Stimulated activated CD4-positive, alpha-beta T cell treated with anti-CD3 and anti-CD28 coated beads, Interleukin-12 subunit alpha, Interleukin-12 subunit beta, amount 100 ng/mL, for 48 hours (primary cell): ENCODE data around the gene GAK.

Experiments used
- DNase-seq, 3 donors: peaks; one replicate each; pipeline ENCODE4 v3.0.0-alpha.2; 2020; ENCODE audit warnings: low read depth in 2 of 3, low spot score in 1 of 3

Gene GAK

GRCh38 chr4:907691-908425 lies 24.3 kb downstream of the GAK start:
- no peak for DNase-seq

DNA sequence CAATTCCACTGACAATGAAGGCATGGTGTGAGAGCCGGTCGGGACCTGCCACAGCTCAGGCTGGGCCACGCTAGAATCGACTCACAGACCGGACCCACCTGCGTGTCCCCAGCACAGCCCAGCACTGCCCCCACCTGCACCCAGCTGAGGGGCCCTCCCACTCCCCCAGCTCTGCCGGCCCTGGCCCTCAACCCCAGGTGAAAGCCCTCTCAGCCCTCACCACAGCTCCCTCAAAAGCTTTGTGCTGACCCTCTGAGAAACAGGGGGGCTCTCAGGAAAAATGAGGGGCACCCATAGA lies 25.1 kb downstream of the GAK start:
- no peak for DNase-seq

DNA sequence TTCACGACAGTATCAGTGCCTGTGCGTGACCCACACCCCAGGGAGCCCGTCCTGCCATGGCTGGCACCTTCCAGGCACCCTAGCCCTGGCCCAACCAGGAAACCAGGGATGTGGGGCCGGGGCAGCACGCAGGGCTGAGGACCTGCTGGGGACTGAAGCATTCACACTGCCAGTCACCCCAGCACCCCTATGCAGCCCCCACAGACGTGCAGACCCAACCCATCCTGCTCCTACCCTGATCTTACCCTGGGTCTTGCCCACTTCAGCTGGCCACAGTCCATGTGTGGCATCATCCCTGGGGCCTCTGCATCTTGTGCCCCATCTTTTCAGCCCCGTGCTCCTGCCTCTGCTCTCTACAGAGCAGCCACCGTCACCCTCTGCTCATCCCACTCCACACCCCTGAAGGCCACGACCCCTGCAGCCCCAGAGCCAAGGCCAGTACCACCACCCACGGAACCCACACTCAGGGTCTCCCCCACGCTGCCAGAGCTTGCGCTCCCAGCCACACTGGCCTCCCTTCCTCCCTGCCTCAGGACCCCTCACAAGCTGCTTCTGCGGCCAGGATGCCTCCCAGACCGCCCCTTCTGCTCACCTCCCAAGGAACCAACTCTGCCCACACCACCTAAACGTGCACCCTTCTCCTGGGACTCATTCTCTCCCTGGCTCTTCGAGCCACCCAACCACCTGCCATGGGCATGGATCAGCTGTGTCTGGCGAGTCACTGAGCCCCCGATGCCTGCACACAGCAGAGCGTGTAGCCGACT lies 25.6 kb downstream of the GAK start:
- no peak for DNase-seq

DNA sequence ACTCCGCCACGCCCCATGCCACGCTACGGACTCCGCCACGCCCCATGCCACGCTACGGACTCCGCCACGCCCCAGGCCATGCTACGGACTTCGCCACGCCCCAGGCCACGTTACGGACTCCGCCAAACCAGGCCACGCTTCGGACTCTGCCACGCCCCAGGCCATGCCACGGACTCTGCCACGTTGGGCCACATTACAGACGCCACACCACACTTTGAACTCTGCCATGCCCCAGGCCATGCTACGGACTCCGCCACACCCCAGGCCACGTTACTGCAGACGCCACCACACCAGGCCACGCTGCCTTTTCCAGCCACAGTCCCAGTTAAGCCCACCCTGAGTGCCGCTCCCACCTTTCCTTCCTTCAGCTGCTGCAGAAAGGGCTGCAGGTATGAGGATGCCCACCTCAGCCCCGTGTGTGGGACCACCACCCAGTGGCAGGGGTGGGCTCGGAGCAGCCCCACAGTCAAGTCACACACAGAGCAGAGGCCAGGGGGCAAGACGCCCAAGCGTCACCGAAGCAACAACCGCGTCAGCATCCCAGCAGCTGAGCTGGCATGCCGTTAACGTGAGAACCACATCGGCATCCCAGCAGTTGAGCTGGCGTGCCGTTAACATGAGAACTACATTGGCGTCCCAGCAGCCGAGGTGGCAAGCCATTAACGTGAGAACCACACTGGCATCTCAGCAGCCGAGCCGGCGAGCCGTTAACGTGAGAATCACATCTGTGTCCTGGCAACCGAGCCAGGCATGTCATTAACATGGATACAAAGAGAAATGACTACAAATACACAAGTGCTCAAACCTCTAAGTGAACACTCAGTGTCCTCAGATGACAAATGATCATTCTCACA lies 26.4 kb downstream of the GAK start:
- no peak for DNase-seq

- no peak for DNase-seq
These were observed 28.8 kb downstream of the GAK start for GRCh38 chr4:903066-904046.

DNA sequence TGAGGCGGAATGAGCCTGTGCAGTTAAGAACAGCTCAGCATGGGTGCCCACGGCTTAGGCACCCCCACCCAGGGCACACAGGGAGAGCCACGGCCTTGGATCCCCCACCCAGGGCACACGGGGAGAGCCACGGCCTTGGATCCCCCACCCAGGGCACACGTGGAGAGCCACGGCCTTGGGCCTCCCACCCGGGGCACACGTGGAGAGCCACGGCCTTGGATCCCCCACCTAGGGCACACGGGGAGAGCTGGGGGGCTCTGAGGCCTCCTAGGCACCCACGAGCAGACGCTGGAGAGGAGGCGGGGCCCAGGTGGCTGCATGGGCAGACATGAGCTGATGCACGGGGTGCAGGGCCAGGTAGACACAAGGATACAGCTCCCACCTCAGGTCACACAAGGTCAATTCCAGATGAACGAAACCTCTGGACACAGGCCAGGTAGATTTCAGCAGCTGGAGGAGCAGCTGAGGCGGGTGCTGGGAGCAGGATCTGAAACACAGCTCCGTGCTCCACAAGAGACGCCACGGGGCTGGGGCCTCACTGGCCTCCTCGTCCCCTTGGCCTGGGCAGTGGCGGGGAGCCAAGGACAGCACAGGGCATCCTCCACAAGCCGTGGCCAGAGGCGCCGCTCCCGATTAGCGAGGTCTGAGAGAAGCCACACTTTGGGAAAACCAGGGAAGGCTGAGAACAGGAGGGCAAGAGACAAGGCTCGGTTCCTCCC lies 30.8 kb downstream of the GAK start:
- DNase-seq, result no peak

DNA sequence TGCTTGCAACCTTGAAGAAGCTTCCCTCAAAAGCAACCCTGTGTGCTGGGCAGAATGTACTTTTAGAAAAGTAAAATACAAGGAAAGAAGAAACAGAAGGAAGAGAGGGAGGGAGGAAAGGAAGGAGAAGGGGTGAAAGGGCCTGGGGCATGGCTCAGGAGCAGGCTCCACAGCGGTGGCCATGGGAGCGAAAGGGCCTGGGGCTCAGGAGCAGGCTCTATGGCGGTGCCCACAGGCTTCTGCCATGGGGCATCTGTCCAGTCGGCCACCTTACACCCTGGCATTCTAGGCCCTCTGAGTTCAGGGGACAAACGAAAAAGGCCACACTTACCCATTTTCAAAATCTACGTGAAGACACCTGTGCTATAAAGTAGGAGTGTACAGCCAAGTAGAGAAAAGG lies 31.4 kb downstream of the GAK start:
- DNase-seq, result no peak

- no peak for DNase-seq
These were observed 32.0 kb downstream of the GAK start for GRCh38 chr4:900073-900472.

DNA sequence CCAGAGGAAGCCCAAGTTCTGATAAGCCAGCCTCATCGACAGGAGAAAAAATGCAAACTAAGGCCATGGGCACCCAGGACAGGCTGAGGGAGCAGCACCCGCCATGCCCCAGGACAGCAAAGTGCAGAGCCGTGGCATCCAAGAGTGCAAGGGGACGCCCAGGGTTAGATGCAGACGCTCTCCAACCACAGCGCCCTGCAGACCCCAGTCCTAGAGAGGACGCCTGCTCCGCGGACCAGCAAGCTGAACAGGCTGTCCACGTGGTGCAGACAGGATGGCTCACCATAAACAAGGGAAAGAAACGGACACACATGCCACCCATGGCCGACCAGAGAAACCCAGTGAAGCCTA lies 32.6 kb downstream of the GAK start:
- DNase-seq, result no peak

GRCh38 chr4:898869-899555 lies 33.1 kb downstream of the GAK start:
- no peak for DNase-seq

DNA sequence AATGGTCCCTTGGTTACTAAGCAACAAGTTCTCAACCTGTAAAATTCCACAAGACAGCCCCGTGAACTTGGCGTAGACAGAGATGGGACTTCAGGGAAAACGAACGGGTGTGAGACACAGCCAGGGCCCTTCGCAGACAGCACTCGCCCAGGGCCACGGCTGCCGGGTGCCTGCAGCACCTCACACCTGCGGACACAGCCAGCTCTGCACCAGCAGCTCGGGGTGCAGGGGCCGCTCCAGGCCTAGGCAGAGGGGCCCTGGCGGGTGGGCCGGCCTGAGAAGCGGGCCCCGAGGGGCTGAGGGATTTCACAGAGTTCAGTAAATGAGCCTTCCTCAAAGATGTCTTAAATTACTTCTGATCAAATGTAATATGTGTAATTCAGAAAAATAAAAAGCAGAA lies 34.0 kb downstream of the GAK start:
- no peak for DNase-seq

GRCh38 chr4:896630-897029 lies 35.5 kb downstream of the GAK start:
- DNase-seq, result no peak

DNA sequence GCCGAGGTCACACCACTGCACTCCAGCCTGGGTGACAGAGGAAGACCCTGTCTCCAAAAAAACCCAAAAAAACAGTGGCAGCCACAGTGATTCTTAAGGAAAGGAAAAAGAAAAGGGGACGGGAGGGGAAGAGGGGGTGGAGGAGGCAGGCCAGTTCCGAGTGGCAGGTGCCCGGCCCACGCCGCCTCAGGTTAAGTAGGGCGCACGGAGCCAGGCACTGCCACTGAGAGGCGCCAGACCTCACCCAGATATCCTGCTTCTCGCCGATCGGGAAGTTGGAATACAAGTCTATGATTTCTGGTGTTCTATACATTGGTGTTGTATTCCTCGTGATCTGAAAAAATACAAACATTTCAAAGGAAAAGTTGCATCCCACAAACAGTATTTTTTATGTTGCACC lies 35.9 kb downstream of the GAK start:
- DNase-seq, result no peak

GRCh38 chr4:895596-895995 lies 36.5 kb downstream of the GAK start:
- no peak for DNase-seq

DNA sequence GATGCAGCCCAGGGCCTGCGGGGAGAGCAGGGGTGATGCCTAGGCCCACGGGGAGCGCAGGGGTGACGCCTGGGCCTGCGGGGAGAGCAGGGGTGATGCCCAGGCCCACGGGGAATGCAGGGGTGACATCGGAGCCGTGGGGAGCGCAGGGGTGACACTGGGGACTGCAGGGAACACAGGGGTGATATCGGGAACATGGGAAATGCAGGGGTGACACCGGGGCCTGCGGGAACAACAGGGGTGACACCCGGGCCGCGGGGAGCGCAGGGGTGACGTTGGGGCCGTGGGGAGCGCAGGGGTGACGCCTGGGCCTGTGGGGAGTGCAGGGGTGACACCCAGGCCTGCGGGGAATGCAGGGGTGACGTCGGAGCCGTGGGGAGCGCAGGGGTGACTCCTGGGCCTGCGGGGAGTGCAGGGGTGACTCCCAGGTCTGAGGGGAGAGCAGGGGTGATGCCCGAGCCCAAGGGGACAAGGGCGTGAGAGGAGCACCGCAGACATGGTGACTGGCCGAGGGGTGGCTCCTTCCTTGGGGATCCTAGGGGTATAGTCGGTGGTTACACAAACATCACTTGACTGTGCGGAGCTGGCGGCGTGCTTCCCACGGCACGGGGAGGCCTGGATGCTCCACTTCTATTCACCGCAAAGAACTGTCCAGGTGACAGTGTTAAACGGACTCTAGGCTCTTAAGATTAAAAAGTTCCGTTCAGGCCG lies 38.0 kb downstream of the GAK start:
- DNase-seq, result no peak

DNA sequence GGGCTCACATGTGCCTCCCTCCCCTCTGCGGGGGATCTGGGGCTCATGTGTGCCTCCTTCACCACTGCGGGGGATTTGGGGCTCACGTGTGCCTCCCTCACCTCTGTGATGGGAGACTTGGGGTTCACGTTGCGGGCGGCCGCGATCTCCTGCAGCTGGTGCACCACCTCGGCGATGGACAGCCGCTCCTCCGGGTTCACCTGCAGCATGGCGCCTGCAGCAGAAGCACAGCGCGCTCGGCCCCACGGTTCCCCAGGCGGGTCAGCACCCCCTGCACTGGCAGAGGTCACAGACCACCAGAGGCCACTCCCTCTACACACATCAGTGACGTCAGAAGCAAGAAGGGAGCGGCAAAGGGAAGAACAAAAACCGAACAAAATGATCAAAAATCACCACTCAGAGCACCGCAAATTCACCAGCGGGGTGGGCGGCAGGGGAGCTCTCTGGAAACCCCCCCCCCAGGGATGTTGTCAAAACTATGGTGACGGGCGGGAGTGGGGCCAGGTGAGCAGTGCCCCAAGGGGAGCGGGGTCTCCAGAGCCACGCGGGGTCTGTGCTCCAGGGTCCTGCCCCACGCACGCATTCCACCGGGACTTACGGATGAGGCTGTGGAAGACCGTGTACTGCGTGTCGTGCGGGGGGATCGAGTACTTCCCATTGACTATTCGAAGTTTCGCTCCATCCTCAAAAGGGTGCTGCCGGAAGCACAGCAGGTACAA lies 38.7 kb downstream of the GAK start:
- DNase-seq, result no peak

- no peak for DNase-seq
These were observed 39.3 kb downstream of the GAK start for GRCh38 chr4:892780-893179.

DNA sequence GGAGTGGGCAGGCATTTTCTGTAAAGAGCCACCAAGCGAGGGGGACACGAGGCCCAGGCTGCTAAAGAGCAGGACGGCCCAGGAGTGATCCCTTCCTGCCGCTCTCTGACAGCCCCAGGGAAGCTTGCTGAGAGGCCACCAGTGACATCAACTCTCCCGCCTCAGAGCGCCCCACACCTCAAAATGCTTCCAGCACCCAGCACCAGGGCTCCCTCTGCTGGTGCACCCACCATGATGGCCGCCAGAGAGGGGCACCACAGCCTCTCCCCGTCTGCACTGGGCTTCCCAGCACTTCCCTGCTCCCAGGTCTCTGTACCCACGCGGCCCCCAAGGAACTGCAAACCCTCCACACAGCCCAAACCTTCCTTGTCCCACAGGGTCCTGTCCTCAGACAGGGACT lies 40.4 kb downstream of the GAK start:
- DNase-seq, result no peak
